IMR-90 (cell line): Measurements from ENCODE around the gene XDH. TPM values are rescaled to one million over a fixed set of nuclear protein-coding genes. Genes with fewer than 3 reads are reported as not detected.

Source experiments
- polyA plus RNA-seq, 3 experiments: library from polyadenylated mRNA; depleted of rRNA; stranded (reverse); fragments of >200 nt; gene quantifications; 2 replicates each; pipeline ENCODE4 v1.2.3, GENCODE V29; 2012; ENCODE audit warnings: low replicate concordance in 1 of 3
- total RNA-seq: library from RNA; depleted of rRNA; stranded (reverse); fragments of >200 nt; gene quantifications from 2 replicates; pipeline ENCODE4 v1.2.3, GENCODE V29; 2012; rRNA removed

Gene XDH
- total and polyA plus RNA-seq, 2 of the 4 experiments (the other 2 are of a cell fraction) = 0.46 to 1.1 TPM

Other genes with a start within 250 kb of the XDH start
- gene CAPN14, start 197.2 kb downstream of the XDH start, total RNA-seq = under 0.01 TPM in 2 replicates
- 0.07 and 0.09 TPM in 2 replicates for gene CAPN14, start 197.2 kb downstream of the XDH start, polyA plus RNA-seq (2012; rRNA removed)
- gene EHD3, start 180.6 kb downstream of the XDH start, total RNA-seq = 34.4 and 39.8 TPM in 2 replicates
- gene EHD3, start 180.6 kb downstream of the XDH start, polyA plus RNA-seq (2012; rRNA removed) = 29.1 and 31.8 TPM in 2 replicates
- gene SRD5A2, start 166.2 kb upstream of the XDH start, total RNA-seq = not detected in 2 replicates
- not detected in 2 replicates for gene SRD5A2, start 166.2 kb upstream of the XDH start, polyA plus RNA-seq (2012; rRNA removed)